NB4 (cell line): Measurements from ENCODE around the gene PDLIM5.

Experiments
- CTCF ChIP-seq: IDR thresholded peaks from one replicate; pipeline ENCODE4 v1.5.1; 2012; ENCODE audit warnings: low read depth, low read length
- MAX ChIP-seq: IDR thresholded peaks from 2 replicates; pipeline ENCODE4 v1.6.1; 2011; ENCODE audit warnings: low read depth, low read length
- POLR2A ChIP-seq: IDR thresholded peaks from 2 replicates; pipeline ENCODE4 v1.6.1; 2011; ENCODE audit warnings: mild to moderate bottlenecking; ENCODE audit not compliant: insufficient read length; ENCODE audit errors: extremely low read depth

- TF ChIP-seq CTCF (no peak), POLR2A (no peak), MAX (no peak)
Observed at GRCh38 chr4:94534401-94535312, 82.9 kb downstream of the PDLIM5 start.
